H1 (cell line): ENCODE measurements around the gene CNTN6.

Experiments used
- POLR2A ChIP-seq, 2 experiments: IDR thresholded peaks; 1 replicate in 1 of 2; 2 replicates in 1 of 2; pipeline ENCODE4 v1.6.1; 2011; ENCODE audit warnings: low read depth in 2 of 2, low read length in 2 of 2, mild to moderate bottlenecking in 2 of 2; ENCODE audit errors: control extremely low read depth in 1 of 2
- TBP ChIP-seq: IDR thresholded peaks from 2 replicates; pipeline ENCODE4 v1.6.1; 2011; ENCODE audit warnings: low read depth, low read length, improper control_type of control experiment
- TF ChIP-seq, protein P1 (sequence below), 3 experiments: IDR thresholded peaks; 1 replicate in 2 of 3; 2 replicates in 1 of 3; pipeline versions ENCODE4 v1.5.1 to v1.6.1; 2011; ENCODE audit warnings: low read length in 3 of 3, mild to moderate bottlenecking in 3 of 3, inconsistent platforms in 2 of 3, low read depth in 1 of 3, moderate library complexity in 1 of 3; ENCODE audit not compliant: insufficient read depth in 1 of 3; ENCODE audit errors: control extremely low read depth in 1 of 3

DNA sequence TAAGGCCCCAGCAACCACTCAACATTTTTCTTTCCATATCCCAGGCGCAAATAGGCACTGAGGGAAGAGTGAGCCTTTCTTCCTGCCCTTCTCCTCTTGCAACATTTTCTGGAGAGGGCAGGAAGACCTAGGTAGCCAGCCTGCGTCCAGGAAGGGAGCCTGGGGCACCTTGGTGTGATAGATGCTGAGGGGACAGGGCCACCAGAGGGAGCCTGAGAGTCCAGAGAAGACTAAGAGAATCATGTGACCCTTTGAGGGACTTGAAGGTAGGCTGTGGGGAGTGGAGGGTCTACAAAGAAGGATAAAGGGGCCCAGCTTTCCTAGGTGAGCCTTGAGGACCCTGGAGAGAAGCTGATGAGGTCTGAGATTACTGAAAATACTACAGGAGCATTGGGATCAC, 346.6 kb downstream of the CNTN6 start:
- TF ChIP-seq TBP (no peak), POLR2A (IDR thresholded peaks at IDR 0.05; ENCODE audit: control extremely low read depth in 1 of 2, low read depth in 2 of 2, low read length in 2 of 2) (no peak)
- TF ChIP-seq, protein P1, sequence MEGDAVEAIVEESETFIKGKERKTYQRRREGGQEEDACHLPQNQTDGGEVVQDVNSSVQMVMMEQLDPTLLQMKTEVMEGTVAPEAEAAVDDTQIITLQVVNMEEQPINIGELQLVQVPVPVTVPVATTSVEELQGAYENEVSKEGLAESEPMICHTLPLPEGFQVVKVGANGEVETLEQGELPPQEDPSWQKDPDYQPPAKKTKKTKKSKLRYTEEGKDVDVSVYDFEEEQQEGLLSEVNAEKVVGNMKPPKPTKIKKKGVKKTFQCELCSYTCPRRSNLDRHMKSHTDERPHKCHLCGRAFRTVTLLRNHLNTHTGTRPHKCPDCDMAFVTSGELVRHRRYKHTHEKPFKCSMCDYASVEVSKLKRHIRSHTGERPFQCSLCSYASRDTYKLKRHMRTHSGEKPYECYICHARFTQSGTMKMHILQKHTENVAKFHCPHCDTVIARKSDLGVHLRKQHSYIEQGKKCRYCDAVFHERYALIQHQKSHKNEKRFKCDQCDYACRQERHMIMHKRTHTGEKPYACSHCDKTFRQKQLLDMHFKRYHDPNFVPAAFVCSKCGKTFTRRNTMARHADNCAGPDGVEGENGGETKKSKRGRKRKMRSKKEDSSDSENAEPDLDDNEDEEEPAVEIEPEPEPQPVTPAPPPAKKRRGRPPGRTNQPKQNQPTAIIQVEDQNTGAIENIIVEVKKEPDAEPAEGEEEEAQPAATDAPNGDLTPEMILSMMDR (IDR thresholded peaks at IDR 0.05; ENCODE audit: control extremely low read depth in 1 of 3, insufficient read depth in 1 of 3, low read depth in 1 of 3, low read length in 3 of 3), result peak; percentile 48 to 71 (median 64)
